ENCODE results near the gene CBLN4.

CBLN4 gene

GRCh38 chr20:55947701-55948100, 57.6 kb downstream of the CBLN4 start:
- Histone ChIP-seq H3K27ac (no peak overlapping the region), H3K4me3 (no peak overlapping the region)
- DNase-seq (ENCODE audit: low spot score) = no peak
- TF ChIP-seq CTCF (IDR thresholded peaks at IDR 0.05) = no peak

Measured in coronary artery (tissue), 2 donors.